HG02870 (cell line): ENCODE measurements around the gene CIB1.
A peak's percentile ranks its signal among the peaks of the same experiment; 100 is the strongest.
"Not testable (repeated sequence)": the region's sequence is repeated elsewhere in the genome, so short reads cannot be mapped to it uniquely, and the experiment has no call there.

Experiments
- ATAC-seq: cut with Tn5 transposase; IDR thresholded peaks from one replicate; pipeline ENCODE4 v1.9.1; 2021; ENCODE audit warnings: mild to moderate bottlenecking, moderate library complexity; ENCODE audit not compliant: unreplicated experiment

Gene CIB1

GRCh38 chr15:90201130-90201943 is 32.4 kb downstream of the CIB1 start, which contains the start of gene SEMA4B:
SEMA4B (plus strand) TSS chr15:90201330; CDS start chr15:90201579, 249 bp downstream.
- ATAC-seq, result peak; percentile 71

GRCh38 chr15:90200534-90201129 is 33.1 kb downstream of the CIB1 start:
- ATAC-seq, result peak; percentile 25

- no peak for ATAC-seq
These were observed 39.1 kb downstream of the CIB1 start for GRCh38 chr15:90194655-90195054.

GRCh38 chr15:90192961-90193786 is 40.6 kb downstream of the CIB1 start:
- no peak for ATAC-seq

GRCh38 chr15:90191794-90192509 is 41.8 kb downstream of the CIB1 start:
- ATAC-seq, result no peak

GRCh38 chr15:90191344-90191687 is 42.4 kb downstream of the CIB1 start:
- ATAC-seq, result no peak

GRCh38 chr15:90190606-90191343 is 43.0 kb downstream of the CIB1 start:
- ATAC-seq, result no peak

- no peak for ATAC-seq
These were observed 43.8 kb downstream of the CIB1 start for GRCh38 chr15:90189781-90190467.

- no peak for ATAC-seq
These were observed 44.6 kb downstream of the CIB1 start for GRCh38 chr15:90188914-90189748.

- not testable (repeated sequence) for ATAC-seq
These were observed 45.7 kb downstream of the CIB1 start for GRCh38 chr15:90188065-90188464.

GRCh38 chr15:90187257-90187868 is 46.4 kb downstream of the CIB1 start:
- no peak for ATAC-seq

- ATAC-seq, result peak; percentile 66
These were observed 48.7 kb downstream of the CIB1 start for GRCh38 chr15:90184786-90185704.

- ATAC-seq, result peak; percentile 50
These were observed 49.5 kb downstream of the CIB1 start for GRCh38 chr15:90184119-90184785.

GRCh38 chr15:90181776-90182175 is 52.0 kb downstream of the CIB1 start:
- ATAC-seq, result no peak
